GM12878 (cell line): ENCODE results near the gene NKD2.

Experiments used
- BCL11A ChIP-seq: IDR thresholded peaks from 2 replicates; pipeline ENCODE4 v1.6.1; 2011; ENCODE audit warnings: low read depth, low read length
- CBFB ChIP-seq: IDR thresholded peaks from 2 replicates; pipeline ENCODE4 v1.6.1; 2016; ENCODE audit warnings: antibody characterized with exemption, low read depth
- CTCF ChIP-seq, 3 experiments: IDR thresholded peaks in 2 of 3; conservative IDR thresholded peaks in 1 of 3; 2 replicates each; pipeline ENCODE4 v1.5.1; 2011; ENCODE audit warnings: low read depth in 3 of 3, low read length in 3 of 3, mild to moderate bottlenecking in 3 of 3, control low read depth in 2 of 3, moderate library complexity in 2 of 3, inconsistent platforms in 1 of 3, mixed read lengths in 1 of 3; ENCODE audit not compliant: control insufficient read depth in 2 of 3, insufficient read depth in 1 of 3; ENCODE audit errors: extremely low read depth in 1 of 3
- DPF2 ChIP-seq: fragments of 450-650 bp; IDR thresholded peaks from 2 replicates; pipeline ENCODE4 v1.6.1; 2017; ENCODE audit warnings: mild to moderate bottlenecking
- HCFC1 ChIP-seq: fragments of 150-350 bp; IDR thresholded peaks from 2 replicates; pipeline ENCODE4 v1.6.1; 2014; ENCODE audit warnings: low read length
- HDAC2 ChIP-seq: fragments of 200-600 bp; sonication (generic); IDR thresholded peaks from 2 replicates; pipeline ENCODE4 v1.6.1; 2017
- PML ChIP-seq: IDR thresholded peaks from 2 replicates; pipeline ENCODE4 v1.6.1; 2012; ENCODE audit warnings: low read length, inconsistent platforms
- POLR2A ChIP-seq: IDR thresholded peaks from 2 replicates; pipeline ENCODE4 v1.6.1; 2011; ENCODE audit warnings: low read depth, mild to moderate bottlenecking, low read length
- RAD51 ChIP-seq: fragments of 450-650 bp; IDR thresholded peaks from 2 replicates; pipeline ENCODE4 v1.6.1; 2016; ENCODE audit warnings: moderate library complexity, mild to moderate bottlenecking, inconsistent platforms
- REST ChIP-seq: IDR thresholded peaks from 2 replicates; pipeline ENCODE4 v1.6.1; 2012; ENCODE audit warnings: mild to moderate bottlenecking, low read depth, low read length
- SREBF2 ChIP-seq: IDR thresholded peaks from 2 replicates; pipeline ENCODE4 v1.6.1; 2012; ENCODE audit warnings: mild to moderate bottlenecking, low read length
- ZBTB11 ChIP-seq: fragments of 450-650 bp; formaldehyde crosslinking; IDR thresholded peaks from 2 replicates; pipeline ENCODE4 v1.5.0; 2022; ENCODE audit warnings: mild to moderate bottlenecking, missing genetic modification characterization
- ZBTB40 ChIP-seq: fragments of 450-650 bp; IDR thresholded peaks from 2 replicates; pipeline ENCODE4 v1.6.1; 2016; ENCODE audit warnings: mild to moderate bottlenecking, moderate library complexity, borderline replicate concordance
- ZNF687 ChIP-seq: fragments of 450-650 bp; IDR thresholded peaks from 2 replicates; pipeline ENCODE4 v1.6.1; 2017; ENCODE audit warnings: mild to moderate bottlenecking, moderate library complexity

GRCh38 chr5:1026700-1027621 lies 18.4 kb downstream of the NKD2 start:
- TF ChIP-seq HCFC1, result no peak
- TF ChIP-seq CTCF (IDR thresholded peaks at IDR 0.05 in 2 of 3, conservative IDR thresholded peaks at IDR 0.05 in 1 of 3; ENCODE audit: control insufficient read depth in 2 of 3, extremely low read depth in 1 of 3, insufficient read depth in 1 of 3, low read depth in 3 of 3, low read length in 3 of 3), result no peak
- no peak for TF ChIP-seq RAD51
- TF ChIP-seq POLR2A, result no peak
- no peak for TF ChIP-seq HDAC2
- TF ChIP-seq ZNF687, result no peak
- no peak for TF ChIP-seq BCL11A
- no peak for TF ChIP-seq PML
- TF ChIP-seq ZBTB40, result no peak
- no peak for TF ChIP-seq ZBTB11 (CRISPR knock-in tag)
- TF ChIP-seq CBFB, result no peak
- no peak for TF ChIP-seq REST
- TF ChIP-seq SREBF2, result no peak
- no peak for TF ChIP-seq DPF2
